ENCODE measurements around the gene ORMDL1. TPM values are rescaled to one million over a fixed set of nuclear protein-coding genes. Genes with fewer than 3 reads are reported as not detected.

Gene ORMDL1
- polyA plus RNA-seq, 1 experiment = 92.8 TPM

GRCh38 chr2:189726849-189727248, 57.3 kb downstream of the ORMDL1 start:
- ChIA-PET CTCF (no interaction called here), POLR2A (no interaction called here)
- no peak for DNase-seq (ENCODE audit: low read depth, low spot score)
- Histone ChIP-seq H3K4me3 (ENCODE audit: low read depth, low read length) (no peak overlapping the region), H3K27me3 (ENCODE audit: control insufficient read depth, insufficient read depth, low read length) (no peaks in the 10 kb centered on the region), H3K27ac (ENCODE audit: low read depth, low read length) (no peak overlapping the region), H3K9me3 (ENCODE audit: control insufficient read depth, insufficient read depth, low read length) (no peaks in the 10 kb centered on the region)
- no peak for TF ChIP-seq CTCF (IDR thresholded peaks at IDR 0.05; ENCODE audit: low read depth, low read length)

GRCh38 chr2:189726271-189726670, 57.9 kb downstream of the ORMDL1 start:
- Histone ChIP-seq H3K27me3 (ENCODE audit: control insufficient read depth, insufficient read depth, low read length) (no peaks in the 10 kb centered on the region), H3K9me3 (ENCODE audit: control insufficient read depth, insufficient read depth, low read length) (no peaks in the 10 kb centered on the region), H3K27ac (ENCODE audit: low read depth, low read length) (no peak overlapping the region), H3K4me3 (ENCODE audit: low read depth, low read length) (no peak overlapping the region)
- ChIA-PET POLR2A (no interaction called here), CTCF (no interaction called here)
- TF ChIP-seq CTCF (IDR thresholded peaks at IDR 0.05; ENCODE audit: low read depth, low read length) = no peak
- DNase-seq (ENCODE audit: low read depth, low spot score) = no peak

- POLR2A ChIA-PET = no interaction called here
- CTCF ChIA-PET = interaction anchor here (1.0 to 1.2 kb wide), 2 partner anchors 50 to 51 kb away, joined by 3 to 5 read pairs; no protein-coding TSS in a partner anchor
- H3K27ac ChIP-seq (ENCODE audit: low read depth, low read length) = no peak overlapping the region
- no peak overlapping the region for H3K4me3 ChIP-seq (ENCODE audit: low read depth, low read length)
- no peak for TF ChIP-seq CTCF (IDR thresholded peaks at IDR 0.05; ENCODE audit: low read depth, low read length)
- H3K9me3 ChIP-seq (ENCODE audit: control insufficient read depth, insufficient read depth, low read length) = no peaks in the 10 kb centered on the region
- no peaks in the 10 kb centered on the region for H3K27me3 ChIP-seq (ENCODE audit: control insufficient read depth, insufficient read depth, low read length)
- DNase-seq (ENCODE audit: low read depth, low spot score) = no peak
Observed at GRCh38 chr2:189723192-189723591, 60.9 kb downstream of the ORMDL1 start.

Other genes starting within 250 kb of the ORMDL1 start
- gene SLC40A1, start 203.6 kb downstream of the ORMDL1 start, polyA plus RNA-seq (2011; rRNA removed) = 5.2 and 5.4 TPM in 2 replicates
- gene ASNSD1, start 122.9 kb downstream of the ORMDL1 start, polyA plus RNA-seq (2011; rRNA removed) = 38.3 and 50.1 TPM in 2 replicates
- 1.9 and 3.5 TPM in 2 replicates for gene ANKAR, start 109.7 kb downstream of the ORMDL1 start, polyA plus RNA-seq (2011; rRNA removed)
- 3.9 and 6.0 TPM in 2 replicates for gene OSGEPL1, start 21.5 kb downstream of the ORMDL1 start, polyA plus RNA-seq (2011; rRNA removed)
- 11.0 and 16.3 TPM in 2 replicates for gene PMS1, start 111 bp upstream of the ORMDL1 start, polyA plus RNA-seq (2011; rRNA removed)

All from AG04450 (cell line).